ENCODE measurements around the gene CHPT1.

Gene CHPT1

GRCh38 chr12:101686176-101686575, 11.3 kb upstream of the CHPT1 start:
- ATAC-seq: no peak

- ATAC-seq: no peak
These were observed 6.8 kb upstream of the CHPT1 start for GRCh38 chr12:101690544-101691098.

- ATAC-seq: no peak
These were observed 5.8 kb upstream of the CHPT1 start for GRCh38 chr12:101691503-101692096.

- ATAC-seq: no peak
These were observed 3.1 kb upstream of the CHPT1 start for GRCh38 chr12:101694297-101694848.

GRCh38 chr12:101694986-101695385, 2.5 kb upstream of the CHPT1 start:
- no peak for ATAC-seq

- no peak for ATAC-seq
These were observed 1.7 kb upstream of the CHPT1 start for GRCh38 chr12:101695706-101696105.

GRCh38 chr12:101696251-101697196, 916 bp upstream of the CHPT1 start:
- peak; percentile 5 to 18 for ATAC-seq

GRCh38 chr12:101697930-101698799, 725 bp downstream of the CHPT1 start:
- ATAC-seq: peak; percentile 14 to 21

GRCh38 chr12:101698800-101699347, 1.4 kb downstream of the CHPT1 start:
- no peak for ATAC-seq

- no peak for ATAC-seq
These were observed 2.9 kb downstream of the CHPT1 start for GRCh38 chr12:101700299-101700820.

- no peak for ATAC-seq
These were observed 6.0 kb downstream of the CHPT1 start for GRCh38 chr12:101703487-101703886.

GRCh38 chr12:101706403-101706802, 9.0 kb downstream of the CHPT1 start:
- ATAC-seq: no peak

GRCh38 chr12:101707131-101707782, 9.8 kb downstream of the CHPT1 start:
- no peak for ATAC-seq

GRCh38 chr12:101710288-101710687, 12.8 kb downstream of the CHPT1 start:
- ATAC-seq: no peak

GRCh38 chr12:101713059-101713682, 15.7 kb downstream of the CHPT1 start:
- ATAC-seq: no peak

GRCh38 chr12:101713930-101714329, 16.5 kb downstream of the CHPT1 start:
- ATAC-seq: no peak

- no peak for ATAC-seq
These were observed 17.5 kb downstream of the CHPT1 start for GRCh38 chr12:101714877-101715444.

GRCh38 chr12:101719566-101719965, 22.1 kb downstream of the CHPT1 start:
- no peak for ATAC-seq

GRCh38 chr12:101720118-101720517, 22.7 kb downstream of the CHPT1 start:
- ATAC-seq: no peak

- ATAC-seq: no peak
These were observed 25.0 kb downstream of the CHPT1 start for GRCh38 chr12:101722392-101722791.

All from activated CD4-positive, CD25-positive, alpha-beta regulatory T cell treated with anti-CD3 and anti-CD28 coated beads, Interleukin-2, amount 50 U/mL, for 24 hours (primary cell).